Mucosa of stomach (tissue), 1 donor: Measurements from ENCODE around the gene CCNL1.
"Not testable (repeated sequence)": the region's sequence is repeated elsewhere in the genome, so short reads cannot be mapped to it uniquely, and the experiment has no call there.

Source experiments
- H3K27me3 ChIP-seq: one replicate; pipeline ENCODE4 v1.7.0; 2013; ENCODE audit warnings: mild to moderate bottlenecking, low read length; ENCODE audit not compliant: control insufficient read depth, insufficient read depth
- H3K36me3 ChIP-seq: one replicate; pipeline ENCODE4 v1.7.0; 2013; ENCODE audit warnings: low read length; ENCODE audit not compliant: control insufficient read depth, insufficient read depth
- H3K4me1 ChIP-seq: one replicate; pipeline ENCODE4 v1.7.0; 2013; ENCODE audit warnings: mild to moderate bottlenecking, low read length; ENCODE audit not compliant: control insufficient read depth, insufficient read depth
- H3K4me3 ChIP-seq: one replicate; pipeline ENCODE4 v1.7.0; 2013; ENCODE audit warnings: low read length
- H3K9ac ChIP-seq: one replicate; pipeline ENCODE4 v1.7.0; 2013; ENCODE audit warnings: mild to moderate bottlenecking, low read length, moderate library complexity
- H3K9me3 ChIP-seq: one replicate; pipeline ENCODE4 v1.7.0; 2013; ENCODE audit warnings: mild to moderate bottlenecking, low read length, moderate library complexity; ENCODE audit not compliant: control insufficient read depth
- donor health status: Pancreatic carcinoma.

CCNL1 gene

GRCh38 chr3:157159762-157160657 lies at the start of gene CCNL1:
TSS of gene CCNL1 (minus strand) at chr3:157160147. CDS start at chr3:157160094, 53 bp downstream.
- Histone ChIP-seq H3K36me3 (no peaks in the 10 kb centered on the region), H3K4me1 (peaks cover 32% of the 10 kb centered on the region), H3K4me3 (peak within 1 kb of the TSS; percentile 57), H3K9me3 (no peaks in the 10 kb centered on the region), H3K27me3 (no peaks in the 10 kb centered on the region), H3K9ac (peak within 1 kb of the TSS; percentile 93)

- Histone ChIP-seq H3K9ac (no peak overlapping the region), H3K36me3 (no peaks in the 10 kb centered on the region), H3K9me3 (no peaks in the 10 kb centered on the region), H3K27me3 (no peaks in the 10 kb centered on the region), H3K4me1 (no peaks in the 10 kb centered on the region), H3K4me3 (no peak overlapping the region)
Observed at GRCh38 chr3:157204880-157205279, 44.9 kb upstream of the CCNL1 start.

- Histone ChIP-seq H3K9ac (no peak overlapping the region), H3K36me3 (no peaks in the 10 kb centered on the region), H3K9me3 (no peaks in the 10 kb centered on the region), H3K27me3 (no peaks in the 10 kb centered on the region), H3K4me1 (no peaks in the 10 kb centered on the region), H3K4me3 (no peak overlapping the region)
Observed at GRCh38 chr3:157204431-157204830, 44.5 kb upstream of the CCNL1 start.

GRCh38 chr3:157201648-157202278 lies 41.8 kb upstream of the CCNL1 start:
- H3K36me3 ChIP-seq, result no peaks in the 10 kb centered on the region
- H3K27me3 ChIP-seq, result no peaks in the 10 kb centered on the region
- no peak overlapping the region for H3K9ac ChIP-seq
- H3K4me1 ChIP-seq, result no peaks in the 10 kb centered on the region
- no peaks in the 10 kb centered on the region for H3K9me3 ChIP-seq
- no peak overlapping the region for H3K4me3 ChIP-seq

GRCh38 chr3:157199841-157200240 lies 39.9 kb upstream of the CCNL1 start:
- Histone ChIP-seq H3K4me1 (no peaks in the 10 kb centered on the region), H3K9ac (no peak overlapping the region), H3K27me3 (no peaks in the 10 kb centered on the region), H3K9me3 (no peaks in the 10 kb centered on the region), H3K36me3 (no peaks in the 10 kb centered on the region), H3K4me3 (no peak overlapping the region)

- no peaks in the 10 kb centered on the region for H3K4me1 ChIP-seq
- no peaks in the 10 kb centered on the region for H3K36me3 ChIP-seq
- no peaks in the 10 kb centered on the region for H3K27me3 ChIP-seq
- H3K4me3 ChIP-seq, result no peak overlapping the region
- H3K9me3 ChIP-seq, result no peaks in the 10 kb centered on the region
- no peak overlapping the region for H3K9ac ChIP-seq
Observed at GRCh38 chr3:157195965-157196364, 36.0 kb upstream of the CCNL1 start.

- H3K4me1 ChIP-seq, H3K9me3 ChIP-seq, H3K36me3 ChIP-seq, H3K9ac ChIP-seq, H3K4me3 ChIP-seq, H3K27me3 ChIP-seq: not testable (repeated sequence)
Observed at GRCh38 chr3:157191149-157191548, 31.2 kb upstream of the CCNL1 start.

GRCh38 chr3:157190380-157190872 lies 30.5 kb upstream of the CCNL1 start:
- no peaks in the 10 kb centered on the region for H3K9me3 ChIP-seq
- no peaks in the 10 kb centered on the region for H3K4me1 ChIP-seq
- H3K4me3 ChIP-seq, result no peak overlapping the region
- no peaks in the 10 kb centered on the region for H3K27me3 ChIP-seq
- no peak overlapping the region for H3K9ac ChIP-seq
- no peaks in the 10 kb centered on the region for H3K36me3 ChIP-seq

GRCh38 chr3:157188391-157188790 lies 28.4 kb upstream of the CCNL1 start:
- no peak overlapping the region for H3K4me3 ChIP-seq
- H3K27me3 ChIP-seq, result no peaks in the 10 kb centered on the region
- no peaks in the 10 kb centered on the region for H3K9me3 ChIP-seq
- H3K36me3 ChIP-seq, result no peaks in the 10 kb centered on the region
- H3K4me1 ChIP-seq, result no peaks in the 10 kb centered on the region
- no peak overlapping the region for H3K9ac ChIP-seq

GRCh38 chr3:157182879-157183278 lies 22.9 kb upstream of the CCNL1 start:
- Histone ChIP-seq H3K27me3 (no peaks in the 10 kb centered on the region), H3K4me3 (no peak overlapping the region), H3K9ac (no peak overlapping the region), H3K4me1 (no peaks in the 10 kb centered on the region), H3K36me3 (no peaks in the 10 kb centered on the region), H3K9me3 (no peaks in the 10 kb centered on the region)

GRCh38 chr3:157180262-157180661 lies 20.3 kb upstream of the CCNL1 start:
- Histone ChIP-seq H3K36me3 (no peaks in the 10 kb centered on the region), H3K27me3 (no peaks in the 10 kb centered on the region), H3K4me1 (peaks cover 6% of the 10 kb centered on the region)

GRCh38 chr3:157179365-157179803 lies 19.4 kb upstream of the CCNL1 start:
- no peak overlapping the region for H3K9ac ChIP-seq
- H3K9me3 ChIP-seq, result no peaks in the 10 kb centered on the region
- H3K36me3 ChIP-seq, result no peaks in the 10 kb centered on the region
- peaks cover 6% of the 10 kb centered on the region for H3K4me1 ChIP-seq
- no peak overlapping the region for H3K4me3 ChIP-seq
- no peaks in the 10 kb centered on the region for H3K27me3 ChIP-seq

More at GRCh38 chr3:157180262-157180661, 20.3 kb upstream of the CCNL1 start:
- H3K9ac ChIP-seq, result no peak overlapping the region
- H3K4me3 ChIP-seq, result no peak overlapping the region
- H3K9me3 ChIP-seq, result no peaks in the 10 kb centered on the region
